Activated naive CD8-positive, alpha-beta T cell treated with anti-CD3 and anti-CD28 coated beads, Interleukin-2, amount 10 ng/mL, durations not matched to agents 7 days and 5 days (primary cell): Measurements from ENCODE around the gene FBXL3. TPM values are rescaled to one million over a fixed set of nuclear protein-coding genes. Genes with fewer than 3 reads are reported as not detected.
A peak's percentile ranks its signal among the peaks of the same experiment; 100 is the strongest.

Source experiments
- ATAC-seq: fragments of 150-1000 bp; cut with Tn5 transposase; one replicate; pipeline ENCODE4 v1.10.0; 2021; ENCODE audit warnings: low read depth, moderate library complexity
- POLR2A ChIA-PET: fragments of 350-600 bp; sonication (Branson Sonifier 250); formaldehyde crosslinking; loops from one replicate; lab custom pipeline; 2021; ENCODE audit warnings: antibody characterized with exemption; lab: Charles Lee
- DNase-seq: peaks from one replicate; pipeline ENCODE4 v3.0.0; 2021
- H3K27ac Mint-ChIP-seq: one replicate; pipeline ENCODE4 v1.8.0; 2022; ENCODE audit warnings: mild to moderate bottlenecking, mixed read lengths
- H3K27me3 Mint-ChIP-seq: one replicate; pipeline ENCODE4 v1.8.0; 2022; ENCODE audit warnings: mild to moderate bottlenecking, moderate library complexity, mixed read lengths
- H3K36me3 Mint-ChIP-seq: one replicate; pipeline ENCODE4 v1.8.0; 2021; ENCODE audit warnings: mild to moderate bottlenecking, mixed read lengths
- H3K4me1 Mint-ChIP-seq: one replicate; pipeline ENCODE4 v1.8.0; 2021; ENCODE audit warnings: mixed read lengths
- H3K4me3 Mint-ChIP-seq: one replicate; pipeline ENCODE4 v1.8.0; 2022; ENCODE audit warnings: mild to moderate bottlenecking, moderate library complexity, mixed read lengths
- H3K9me3 Mint-ChIP-seq: one replicate; pipeline ENCODE4 v1.8.0; 2021; ENCODE audit warnings: mixed read lengths
- total RNA-seq, 2 experiments: library from RNA; stranded (reverse); gene quantifications; one replicate each; pipeline ENCODE4 v1.2.3, GENCODE V29; 2021

The FBXL3 gene, protein sequence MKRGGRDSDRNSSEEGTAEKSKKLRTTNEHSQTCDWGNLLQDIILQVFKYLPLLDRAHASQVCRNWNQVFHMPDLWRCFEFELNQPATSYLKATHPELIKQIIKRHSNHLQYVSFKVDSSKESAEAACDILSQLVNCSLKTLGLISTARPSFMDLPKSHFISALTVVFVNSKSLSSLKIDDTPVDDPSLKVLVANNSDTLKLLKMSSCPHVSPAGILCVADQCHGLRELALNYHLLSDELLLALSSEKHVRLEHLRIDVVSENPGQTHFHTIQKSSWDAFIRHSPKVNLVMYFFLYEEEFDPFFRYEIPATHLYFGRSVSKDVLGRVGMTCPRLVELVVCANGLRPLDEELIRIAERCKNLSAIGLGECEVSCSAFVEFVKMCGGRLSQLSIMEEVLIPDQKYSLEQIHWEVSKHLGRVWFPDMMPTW
- 10 to 100 TPM; 46.1 to 47.7 TPM for total RNA-seq

DNA sequence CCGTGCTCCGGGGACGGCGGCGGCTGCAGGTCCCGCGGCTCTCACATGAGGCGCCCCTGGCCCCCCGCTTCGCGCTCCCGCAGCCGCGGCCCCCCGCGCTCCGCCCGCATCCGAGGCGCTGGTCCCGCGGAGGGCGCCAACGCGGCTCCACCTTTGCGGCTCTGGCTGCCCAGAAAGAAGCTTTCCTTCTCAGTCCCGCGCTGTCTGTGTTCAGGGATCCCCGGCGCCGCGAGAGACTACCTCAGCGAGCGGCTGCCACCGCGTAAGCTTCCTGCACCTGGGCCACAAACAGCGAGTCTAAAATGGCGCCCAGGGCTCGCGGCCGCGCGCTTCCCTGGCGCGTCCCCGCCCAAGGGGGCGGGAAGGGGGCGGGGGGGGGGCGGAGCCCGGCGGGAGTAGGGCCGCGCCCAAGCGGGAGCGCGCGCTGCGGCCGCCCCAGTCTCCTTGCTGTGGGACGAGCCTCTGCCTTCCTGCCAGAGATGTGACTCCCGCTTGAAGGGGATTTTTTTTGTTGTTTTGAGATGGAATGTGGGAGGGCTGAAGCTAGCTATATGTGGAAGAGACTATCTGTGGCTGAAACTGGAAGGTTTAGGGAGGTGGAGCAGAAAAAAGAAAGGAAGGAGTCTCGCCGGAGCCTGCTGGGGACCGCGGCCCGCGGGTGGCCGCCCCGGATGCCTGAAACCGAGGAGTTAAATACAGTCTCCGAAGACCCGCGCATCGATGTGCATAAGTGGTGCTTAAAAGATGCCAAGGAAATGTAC, at the start of gene FBXL3:
Gene FBXL3 (minus strand): TSS at position 299 of the 761 bp plus-strand sequence. CDS start 5,299 bp downstream, outside the sequence.
- H3K4me3 Mint-ChIP-seq: peak within 1 kb of the TSS; percentile 99
- peaks cover 7% of the 10 kb centered on the region for H3K36me3 Mint-ChIP-seq
- no peaks in the 10 kb centered on the region for H3K9me3 Mint-ChIP-seq
- POLR2A ChIA-PET: interaction anchor here (0.6 to 4.0 kb wide), 17 partner anchors 9 to 1476 kb away, joined by 3 to 78 read pairs (median 4); partner anchors contain the start of genes CLN5, KCTD12 and MYCBP2
- peak; percentile 67 for ATAC-seq
- peaks cover 35% of the 10 kb centered on the region for H3K4me1 Mint-ChIP-seq
- H3K27me3 Mint-ChIP-seq: peaks cover 3% of the 10 kb centered on the region
- DNase-seq: peak; percentile 86
- H3K27ac Mint-ChIP-seq: peak within 1 kb of the TSS; percentile 97

DNA sequence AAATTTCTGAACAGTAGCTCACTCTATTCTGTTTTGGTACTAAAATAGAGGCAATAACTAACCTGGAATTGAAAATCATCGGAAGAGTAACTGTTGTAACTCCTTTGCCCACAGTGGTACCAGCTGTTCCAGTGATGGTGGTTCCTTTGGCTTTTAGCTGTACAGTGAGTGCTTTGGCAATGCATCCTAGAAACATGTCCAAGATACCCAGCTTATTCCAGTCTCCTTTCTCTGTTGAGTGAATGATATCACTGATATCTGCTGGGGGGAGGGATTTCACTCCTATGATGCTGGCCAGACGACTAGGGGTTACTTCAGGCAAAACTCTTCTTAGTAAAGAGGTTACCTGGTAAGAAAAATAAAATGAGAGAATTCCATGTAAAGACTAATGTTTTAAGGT, 40.6 kb upstream of the FBXL3 start:
- Mint-ChIP-seq H3K9me3 (no peaks in the 10 kb centered on the region), H3K36me3 (peaks cover 12% of the 10 kb centered on the region)

DNA sequence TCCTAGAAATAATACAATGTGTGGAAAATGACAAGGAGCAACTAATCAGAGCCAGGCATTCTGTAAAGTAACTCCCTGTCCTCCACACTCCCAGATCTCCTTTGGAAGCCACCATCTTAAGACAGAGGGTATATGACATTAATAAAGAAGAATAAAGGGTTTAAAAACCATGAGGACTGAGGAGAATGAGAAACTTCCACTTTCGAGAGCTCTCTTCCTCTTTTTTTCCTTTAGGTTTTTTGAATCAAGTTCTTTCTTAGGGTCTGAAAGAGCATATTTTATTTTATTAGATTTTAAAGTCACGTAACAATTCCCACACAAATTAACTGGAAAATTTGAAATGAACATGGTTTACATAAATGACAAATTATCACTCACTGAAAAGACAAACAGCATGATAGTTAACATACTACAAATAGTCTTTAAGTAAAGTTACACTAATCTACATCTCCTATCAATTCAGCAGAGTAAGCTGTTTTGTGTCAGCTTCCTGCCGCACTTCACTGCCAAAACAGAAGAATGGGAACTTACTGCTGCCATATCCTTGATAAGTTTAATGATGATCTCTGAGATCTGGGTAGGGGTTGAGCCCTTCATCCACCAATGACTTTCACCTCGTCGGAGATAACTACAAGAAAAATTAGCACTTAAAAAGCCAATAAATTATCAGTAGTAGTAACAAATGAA, 38.6 kb upstream of the FBXL3 start:
- no peak for DNase-seq
- no peak for ATAC-seq
- Mint-ChIP-seq H3K4me1 (no peaks in the 10 kb centered on the region), H3K27ac (no peak overlapping the region), H3K36me3 (peaks cover 18% of the 10 kb centered on the region), H3K9me3 (no peaks in the 10 kb centered on the region), H3K4me3 (no peak overlapping the region), H3K27me3 (no peaks in the 10 kb centered on the region)
- POLR2A ChIA-PET: no interaction called here

More for the DNA sequence above, 40.6 kb upstream of the FBXL3 start:
- ATAC-seq (no peak), DNase-seq (no peak)
- Mint-ChIP-seq H3K27ac (no peak overlapping the region), H3K27me3 (no peaks in the 10 kb centered on the region), H3K4me1 (no peaks in the 10 kb centered on the region), H3K4me3 (no peak overlapping the region)
- POLR2A ChIA-PET: no interaction called here

DNA sequence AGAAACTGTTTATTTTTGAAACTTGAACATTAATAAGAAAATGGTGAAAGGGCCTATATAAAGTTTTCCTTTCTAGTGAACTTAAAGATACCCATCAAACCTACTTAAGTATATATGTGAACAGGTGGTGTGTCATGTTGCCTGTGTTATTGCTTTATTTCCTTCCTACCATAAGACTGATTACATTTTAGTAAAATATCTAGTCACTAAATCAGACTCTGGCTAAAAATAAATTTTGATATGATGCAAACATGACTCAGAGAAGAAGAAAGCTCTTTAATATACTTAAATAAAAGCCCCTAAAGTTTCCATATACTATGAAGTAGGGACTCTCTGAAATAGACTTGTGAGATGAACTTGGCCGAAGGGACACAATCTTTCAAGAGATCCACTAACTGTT, 35.1 kb upstream of the FBXL3 start:
- Mint-ChIP-seq H3K36me3 (peaks cover 18% of the 10 kb centered on the region), H3K27ac (no peak overlapping the region)
- POLR2A ChIA-PET: no interaction called here

DNA sequence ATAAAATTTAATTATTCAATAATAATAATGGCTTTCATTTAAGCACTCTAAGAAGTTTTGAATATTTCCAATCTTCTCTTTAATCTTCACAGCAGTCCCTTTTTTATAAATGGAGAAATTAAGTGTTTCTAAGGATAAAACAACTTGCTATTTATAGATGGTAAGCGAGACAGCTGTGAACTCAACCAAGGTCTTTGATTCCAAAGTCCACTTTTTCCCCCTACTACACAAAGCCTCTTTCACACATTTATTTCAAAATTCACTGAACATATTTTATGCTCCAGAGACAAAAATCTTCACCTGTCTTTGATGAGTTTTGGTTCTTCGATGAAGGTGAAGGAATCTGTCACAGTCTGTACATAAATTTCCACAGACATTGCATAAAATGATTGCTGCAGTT, 34.4 kb upstream of the FBXL3 start:
- H3K4me3 Mint-ChIP-seq: no peak overlapping the region
- ATAC-seq: no peak
- H3K27me3 Mint-ChIP-seq: no peaks in the 10 kb centered on the region
- POLR2A ChIA-PET: no interaction called here
- H3K4me1 Mint-ChIP-seq: no peaks in the 10 kb centered on the region
- H3K9me3 Mint-ChIP-seq: no peaks in the 10 kb centered on the region
- H3K36me3 Mint-ChIP-seq: peaks cover 24% of the 10 kb centered on the region
- H3K27ac Mint-ChIP-seq: no peak overlapping the region
- DNase-seq: no peak

More for the DNA sequence above, 35.1 kb upstream of the FBXL3 start:
- no peaks in the 10 kb centered on the region for H3K4me1 Mint-ChIP-seq
- no peaks in the 10 kb centered on the region for H3K9me3 Mint-ChIP-seq
- H3K4me3 Mint-ChIP-seq: no peak overlapping the region
- ATAC-seq (no peak), DNase-seq (no peak)
- H3K27me3 Mint-ChIP-seq: no peaks in the 10 kb centered on the region

DNA sequence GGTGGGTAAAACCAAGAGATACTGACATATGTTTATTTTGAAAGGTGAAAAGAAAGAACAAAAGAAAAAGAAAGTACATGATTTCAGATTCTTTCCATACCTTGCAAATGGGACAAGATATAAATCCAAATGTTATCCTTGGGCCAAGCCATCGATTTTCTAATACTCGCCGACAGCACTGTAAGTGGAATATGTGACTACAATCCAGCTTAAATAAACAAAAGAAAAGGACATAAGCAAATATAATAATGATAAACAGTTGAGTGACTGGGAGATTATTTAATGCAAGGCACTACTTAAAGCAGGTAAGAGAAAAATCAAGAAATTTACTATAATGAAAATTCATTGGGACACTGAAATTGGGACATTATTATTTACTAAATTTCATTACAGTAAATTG, 29.9 kb upstream of the FBXL3 start:
- Mint-ChIP-seq H3K27ac (no peak overlapping the region), H3K9me3 (no peaks in the 10 kb centered on the region), H3K27me3 (no peaks in the 10 kb centered on the region), H3K4me3 (no peak overlapping the region), H3K4me1 (no peaks in the 10 kb centered on the region), H3K36me3 (peaks cover 31% of the 10 kb centered on the region)
- ATAC-seq (no peak), DNase-seq (no peak)
- POLR2A ChIA-PET: interaction anchor here (1.1 kb wide), 1 partner anchor 31 kb away, joined by 3 read pairs; the partner anchor contains the start of gene FBXL3

DNA sequence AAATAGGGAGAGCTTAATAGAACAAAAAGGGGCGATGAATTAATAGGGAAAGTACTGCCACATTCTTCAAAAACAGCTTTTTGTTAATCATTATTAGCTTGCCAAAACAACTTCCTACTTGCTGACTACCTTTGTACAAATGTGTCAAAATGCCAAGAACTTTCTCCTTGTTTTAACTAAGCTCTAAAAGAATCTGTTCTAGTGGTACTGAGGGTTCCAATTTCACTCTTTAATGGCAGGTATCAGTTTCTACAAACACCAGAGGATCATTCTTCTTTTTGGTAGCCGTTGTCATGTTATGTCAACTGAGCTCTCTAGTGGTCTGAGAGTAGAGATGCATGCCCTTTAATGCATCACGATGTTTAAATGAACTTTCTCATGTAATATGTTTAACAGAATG, 29.4 kb upstream of the FBXL3 start:
- POLR2A ChIA-PET: interaction anchor here (1.1 kb wide), 1 partner anchor 30 kb away, joined by 3 read pairs; the partner anchor contains the start of gene FBXL3
- H3K9me3 Mint-ChIP-seq: no peaks in the 10 kb centered on the region
- H3K4me1 Mint-ChIP-seq: no peaks in the 10 kb centered on the region
- H3K4me3 Mint-ChIP-seq: no peak overlapping the region
- peaks cover 31% of the 10 kb centered on the region for H3K36me3 Mint-ChIP-seq
- no peak for DNase-seq
- no peak overlapping the region for H3K27ac Mint-ChIP-seq
- H3K27me3 Mint-ChIP-seq: no peaks in the 10 kb centered on the region
- ATAC-seq: no peak

DNA sequence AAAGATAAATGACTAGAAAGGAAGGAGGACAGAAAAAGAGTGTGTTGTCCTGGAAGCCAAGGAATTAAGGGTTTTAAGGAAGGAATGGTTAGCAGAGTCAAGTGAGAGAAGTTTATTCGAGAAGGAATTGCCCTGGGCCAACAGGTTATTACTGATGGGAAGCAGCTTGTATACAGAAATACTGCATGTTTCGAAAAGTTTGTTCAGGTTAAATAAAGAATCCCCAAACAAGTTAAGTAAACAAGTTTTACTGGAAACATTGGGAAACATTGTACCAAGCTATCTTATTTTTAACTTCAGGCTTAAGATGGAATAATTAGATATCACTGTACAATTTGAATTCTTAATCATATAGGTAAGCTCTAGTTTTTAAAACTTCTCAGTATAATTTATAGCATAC, 28.2 kb upstream of the FBXL3 start:
- no peak overlapping the region for H3K27ac Mint-ChIP-seq
- DNase-seq (no peak), ATAC-seq (no peak)
- no peaks in the 10 kb centered on the region for H3K9me3 Mint-ChIP-seq
- POLR2A ChIA-PET: interaction anchor here (1.4 kb wide), 1 partner anchor 28 kb away, joined by 4 read pairs; the partner anchor contains the start of gene FBXL3
- no peaks in the 10 kb centered on the region for H3K4me1 Mint-ChIP-seq
- no peaks in the 10 kb centered on the region for H3K27me3 Mint-ChIP-seq
- no peak overlapping the region for H3K4me3 Mint-ChIP-seq
- peaks cover 37% of the 10 kb centered on the region for H3K36me3 Mint-ChIP-seq

DNA sequence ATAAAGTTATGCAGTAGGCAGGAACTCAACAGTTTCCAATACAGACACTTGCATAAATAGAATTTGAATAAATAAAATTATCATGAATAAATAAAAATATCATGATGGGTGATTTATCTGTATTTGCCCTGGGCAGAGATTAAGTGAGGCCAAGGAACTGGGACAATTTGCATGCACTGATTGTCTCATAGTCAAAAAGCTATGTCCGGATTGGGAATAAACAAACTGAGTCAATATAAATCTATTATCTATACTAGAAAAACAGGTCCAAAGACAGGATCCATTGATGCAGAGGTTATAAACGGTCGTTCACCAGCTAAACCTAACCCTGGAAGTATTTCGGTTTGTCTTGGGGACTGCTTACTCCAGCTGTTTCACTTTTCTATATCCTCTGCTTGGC, 26.2 kb upstream of the FBXL3 start:
- ATAC-seq (no peak), DNase-seq (no peak)
- Mint-ChIP-seq H3K4me1 (no peaks in the 10 kb centered on the region), H3K27me3 (no peaks in the 10 kb centered on the region), H3K4me3 (no peak overlapping the region), H3K9me3 (no peaks in the 10 kb centered on the region), H3K36me3 (peaks cover 51% of the 10 kb centered on the region), H3K27ac (no peak overlapping the region)
- POLR2A ChIA-PET: no interaction called here

DNA sequence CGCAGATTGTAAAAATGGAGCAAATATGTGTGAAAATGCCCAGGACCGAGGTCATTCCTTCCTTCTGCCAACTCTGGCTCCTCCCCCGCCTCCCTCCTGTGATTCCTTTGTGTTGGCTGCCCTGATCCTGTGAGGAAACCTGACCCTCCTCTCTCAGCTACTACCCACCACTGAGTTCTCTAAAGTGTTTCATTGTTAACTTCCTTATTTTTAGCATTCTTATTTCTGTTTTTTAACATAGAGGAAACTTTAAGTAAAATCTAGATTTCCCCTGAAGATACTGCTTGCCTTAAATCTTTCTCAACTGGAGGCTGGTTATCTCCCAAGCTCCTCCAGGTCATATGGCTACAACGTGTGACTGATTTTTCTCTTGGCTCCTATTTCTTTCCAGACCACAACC, 21.7 kb upstream of the FBXL3 start:
- Mint-ChIP-seq H3K27ac (peak overlapping the region; percentile 43), H3K4me3 (no peak overlapping the region), H3K27me3 (no peaks in the 10 kb centered on the region), H3K4me1 (no peaks in the 10 kb centered on the region), H3K9me3 (no peaks in the 10 kb centered on the region), H3K36me3 (peaks cover 43% of the 10 kb centered on the region)
- ATAC-seq: no peak
- POLR2A ChIA-PET: no interaction called here
- no peak for DNase-seq

DNA sequence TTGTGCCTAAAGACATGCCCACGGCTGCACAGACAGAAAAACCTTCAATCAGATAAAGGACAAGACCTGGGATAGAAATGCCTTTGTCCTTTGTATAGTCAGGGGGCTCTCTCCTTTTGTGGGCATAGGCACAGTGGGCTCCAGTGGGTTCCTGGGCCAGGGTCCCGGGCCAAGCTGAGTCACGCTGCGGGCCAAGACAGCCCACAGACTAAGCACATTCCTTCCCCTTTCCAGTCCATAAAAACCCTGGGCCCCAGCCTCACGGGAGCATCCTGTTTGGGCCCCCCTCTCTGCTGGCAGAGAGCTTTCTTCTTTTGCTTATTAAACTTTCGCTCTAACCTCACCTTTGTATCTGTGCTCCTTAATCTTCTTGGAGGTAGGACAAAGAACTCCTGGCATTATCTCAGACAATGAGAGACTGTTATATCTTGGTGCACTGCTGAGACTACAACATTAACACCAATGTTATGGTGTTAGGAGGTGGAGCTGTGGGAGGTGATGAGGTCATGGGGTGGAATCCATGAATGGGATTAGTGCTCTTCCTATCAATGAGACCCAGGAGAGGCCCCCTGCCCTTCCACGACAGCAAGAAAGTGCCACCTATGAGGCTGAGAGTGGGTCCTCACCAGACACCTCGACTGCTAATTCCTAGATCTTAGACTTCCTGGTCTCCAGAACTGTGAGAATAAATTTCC, 20.8 kb upstream of the FBXL3 start:
- ATAC-seq (no peak), DNase-seq (no peak)
- Mint-ChIP-seq H3K4me1 (no peaks in the 10 kb centered on the region), H3K36me3 (peaks cover 45% of the 10 kb centered on the region), H3K9me3 (no peaks in the 10 kb centered on the region), H3K27me3 (no peaks in the 10 kb centered on the region), H3K4me3 (no peak overlapping the region), H3K27ac (peak overlapping the region; percentile 4)
- POLR2A ChIA-PET: no interaction called here

DNA sequence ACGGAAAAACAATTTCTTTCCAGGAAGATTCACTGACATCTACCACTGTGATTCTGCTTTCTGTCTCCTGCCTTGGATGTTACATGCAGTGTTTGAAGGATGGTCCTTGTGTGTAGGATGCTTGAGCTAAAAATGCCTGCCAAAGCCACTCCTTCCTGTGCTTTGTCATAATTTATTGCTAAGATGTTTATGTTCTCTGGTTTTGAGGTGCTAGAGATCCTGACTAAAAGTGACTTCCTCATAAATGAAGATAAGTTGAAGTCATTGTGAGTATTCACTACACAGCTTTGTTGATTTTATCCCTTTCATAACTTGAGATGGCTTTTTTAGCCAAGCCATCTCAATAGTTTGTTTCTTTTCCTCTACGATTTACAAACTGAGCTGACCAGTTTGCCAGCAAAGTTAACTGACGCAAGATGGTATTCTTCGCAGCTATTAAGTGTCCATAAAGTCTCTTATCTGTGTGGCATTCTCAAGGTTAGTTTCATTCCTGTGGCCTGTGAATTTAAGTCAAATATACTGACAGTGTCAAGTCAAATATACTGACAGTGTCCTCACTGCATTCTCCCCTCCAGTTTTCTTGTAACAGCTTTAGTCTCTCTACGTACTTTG, 15.7 kb upstream of the FBXL3 start:
- H3K27ac Mint-ChIP-seq: peak overlapping the region; percentile 47

More for the DNA sequence above, 15.7 kb upstream of the FBXL3 start:
- no peak for DNase-seq
- no peak for ATAC-seq
- Mint-ChIP-seq H3K27me3 (no peaks in the 10 kb centered on the region), H3K9me3 (no peaks in the 10 kb centered on the region), H3K4me3 (no peak overlapping the region), H3K36me3 (peaks cover 12% of the 10 kb centered on the region), H3K4me1 (peaks cover 2% of the 10 kb centered on the region)
- POLR2A ChIA-PET: interaction anchor here (1.5 kb wide), 2 partner anchors 16 to 51 kb away, joined by 4 to 7 read pairs; partner anchors contain the start of genes CLN5 and FBXL3
